Retinal pigment epithelial cell (primary cell): ENCODE results near the gene CHADL.
A peak's percentile ranks its signal among the peaks of the same experiment; 100 is the strongest.

Experiments used
- DNase-seq: peaks from one replicate; pipeline ENCODE4 v3.0.0-alpha.2; 2010; ENCODE audit warnings: low read depth
- H3K4me3 ChIP-seq: 2 replicates; pipeline ENCODE4 v1.5.1; 2011; ENCODE audit warnings: mild to moderate bottlenecking, low read length, control low read depth, moderate library complexity
- CTCF ChIP-seq: conservative IDR thresholded peaks from 2 replicates; pipeline ENCODE4 v1.5.1; 2011; ENCODE audit warnings: low read depth, low read length, control low read depth, inconsistent platforms

CHADL gene

GRCh38 chr22:41217553-41218157, 23.1 kb downstream of the CHADL start:
- H3K4me3 ChIP-seq: no peak overlapping the region
- TF ChIP-seq CTCF: no peak
- DNase-seq: no peak

DNA sequence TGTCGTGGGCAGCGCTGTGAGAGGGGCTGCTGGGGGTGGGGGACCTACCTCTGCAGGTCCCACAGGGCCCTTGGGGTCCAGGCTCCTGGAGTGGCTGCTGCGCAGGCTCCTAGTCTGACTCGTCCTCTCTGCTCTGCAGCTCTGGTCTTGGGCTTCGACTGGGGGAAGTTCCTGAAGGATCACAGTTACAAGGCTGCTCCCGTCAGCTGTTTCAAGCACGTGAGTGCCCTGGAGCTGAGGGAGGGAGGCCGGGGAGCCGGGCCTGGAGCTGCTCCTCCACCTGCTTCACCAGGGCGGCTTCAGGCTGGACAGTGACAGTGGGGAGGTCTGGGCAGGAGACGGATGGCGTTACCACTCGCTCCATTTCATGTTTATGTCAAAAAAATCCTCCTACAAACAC, 23.7 kb downstream of the CHADL start:
- TF ChIP-seq CTCF: no peak
- no peak for DNase-seq
- no peak overlapping the region for H3K4me3 ChIP-seq

- no peak overlapping the region for H3K4me3 ChIP-seq
- no peak for TF ChIP-seq CTCF
- no peak for DNase-seq
These were observed 24.8 kb downstream of the CHADL start for GRCh38 chr22:41215926-41216325.

- no peak for TF ChIP-seq CTCF
- no peak for DNase-seq
- H3K4me3 ChIP-seq: no peak overlapping the region
These were observed 25.3 kb downstream of the CHADL start for GRCh38 chr22:41215409-41215808.

- no peak for TF ChIP-seq CTCF
- DNase-seq: no peak
- H3K4me3 ChIP-seq: no peak overlapping the region
These were observed 34.0 kb downstream of the CHADL start for GRCh38 chr22:41206719-41207118.

- no peak for TF ChIP-seq CTCF
- peak within 1 kb of the TSS; percentile 87 for H3K4me3 ChIP-seq
- DNase-seq: peak; percentile 84
These were observed 35.5 kb downstream of the CHADL start, which contains the start of gene L3MBTL2 for GRCh38 chr22:41204992-41205900. TSS of gene L3MBTL2 (plus strand) at chr22:41205312. CDS start at chr22:41205363, 51 bp downstream.
